GM12878 (cell line): Measurements from ENCODE around the gene CNNM1.

ENCODE experiments used
- CTCF ChIP-seq, 3 experiments: IDR thresholded peaks in 2 of 3; conservative IDR thresholded peaks in 1 of 3; 2 replicates each; pipeline ENCODE4 v1.5.1; 2011; ENCODE audit warnings: low read depth in 3 of 3, low read length in 3 of 3, mild to moderate bottlenecking in 3 of 3, control low read depth in 2 of 3, moderate library complexity in 2 of 3, inconsistent platforms in 1 of 3, mixed read lengths in 1 of 3; ENCODE audit not compliant: control insufficient read depth in 2 of 3, insufficient read depth in 1 of 3; ENCODE audit errors: extremely low read depth in 1 of 3
- EGR1 ChIP-seq, 2 experiments: IDR thresholded peaks; 1 replicate in 1 of 2; 2 replicates in 1 of 2; pipeline ENCODE4 v1.6.1; 2011 to 2012; ENCODE audit warnings: low read depth in 2 of 2, low read length in 2 of 2, borderline replicate concordance in 1 of 2, mild to moderate bottlenecking in 1 of 2, moderate library complexity in 1 of 2
- POLR2A ChIP-seq: IDR thresholded peaks from 2 replicates; pipeline ENCODE4 v1.6.1; 2011; ENCODE audit warnings: low read depth, mild to moderate bottlenecking, low read length
- POLR2AphosphoS5 ChIP-seq: IDR thresholded peaks from 2 replicates; pipeline ENCODE4 v1.6.1; 2011; ENCODE audit warnings: mild to moderate bottlenecking, low read length, inconsistent platforms
- RCOR1 ChIP-seq: conservative IDR thresholded peaks from 2 replicates; pipeline ENCODE4 v1.6.1; 2012; ENCODE audit warnings: low read depth, low read length, improper control_type of control experiment
- SPI1 ChIP-seq: IDR thresholded peaks from 2 replicates; pipeline ENCODE4 v1.6.1; 2011; ENCODE audit warnings: low read depth, mild to moderate bottlenecking, low read length, moderate library complexity, borderline replicate concordance; ENCODE audit not compliant: insufficient read depth
- SUPT20H ChIP-seq: IDR thresholded peaks from 2 replicates; pipeline ENCODE4 v1.6.1; 2011; ENCODE audit warnings: low read depth, mild to moderate bottlenecking, low read length, moderate library complexity, borderline replicate concordance; ENCODE audit not compliant: control insufficient read depth
- TF ChIP-seq, protein P1 (sequence below): IDR thresholded peaks from 2 replicates; pipeline ENCODE4 v1.6.1; 2011; ENCODE audit warnings: borderline replicate concordance, low read depth, mild to moderate bottlenecking, moderate library complexity, low read length; ENCODE audit not compliant: insufficient read depth, poor library complexity, severe bottlenecking

DNA sequence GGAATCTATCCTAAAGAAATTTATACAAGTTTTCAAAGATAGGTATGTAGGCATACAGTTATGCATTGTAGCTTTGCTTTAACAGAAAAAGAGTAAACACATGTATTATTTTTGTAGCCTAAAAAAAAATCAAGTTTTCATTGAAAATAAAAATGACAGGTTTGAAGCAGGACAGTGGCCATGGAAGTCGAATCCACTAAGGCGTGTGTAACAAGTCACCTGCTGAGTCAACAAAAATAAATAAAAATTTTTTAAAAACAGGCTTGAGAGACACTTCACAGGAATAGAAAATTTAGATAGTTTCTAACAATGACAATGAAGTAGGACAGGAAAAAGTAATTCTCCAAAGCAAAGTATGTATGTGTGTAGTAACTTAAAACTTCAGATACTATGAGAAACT lies 109.7 kb downstream of the CNNM1 start:
- TF ChIP-seq POLR2AphosphoS5 (no peak), EGR1 (IDR thresholded peaks at IDR 0.05; ENCODE audit: borderline replicate concordance in 1 of 2, low read depth in 2 of 2, low read length in 2 of 2) (no peak), RCOR1 (no peak), SPI1 (no peak), CTCF (IDR thresholded peaks at IDR 0.05 in 2 of 3, conservative IDR thresholded peaks at IDR 0.05 in 1 of 3; ENCODE audit: control insufficient read depth in 2 of 3, extremely low read depth in 1 of 3, insufficient read depth in 1 of 3, low read depth in 3 of 3, low read length in 3 of 3) (no peak), SUPT20H (no peak), POLR2A (no peak)
- TF ChIP-seq, protein P1, sequence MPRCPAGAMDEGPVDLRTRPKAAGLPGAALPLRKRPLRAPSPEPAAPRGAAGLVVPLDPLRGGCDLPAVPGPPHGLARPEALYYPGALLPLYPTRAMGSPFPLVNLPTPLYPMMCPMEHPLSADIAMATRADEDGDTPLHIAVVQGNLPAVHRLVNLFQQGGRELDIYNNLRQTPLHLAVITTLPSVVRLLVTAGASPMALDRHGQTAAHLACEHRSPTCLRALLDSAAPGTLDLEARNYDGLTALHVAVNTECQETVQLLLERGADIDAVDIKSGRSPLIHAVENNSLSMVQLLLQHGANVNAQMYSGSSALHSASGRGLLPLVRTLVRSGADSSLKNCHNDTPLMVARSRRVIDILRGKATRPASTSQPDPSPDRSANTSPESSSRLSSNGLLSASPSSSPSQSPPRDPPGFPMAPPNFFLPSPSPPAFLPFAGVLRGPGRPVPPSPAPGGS = no peak
